Heart left ventricle (tissue), 16 donors: ENCODE data around the gene CCDC88A. TPM values are rescaled to one million over a fixed set of nuclear protein-coding genes. Genes with fewer than 3 reads are reported as not detected.
"Not testable (repeated sequence)": the region's sequence is repeated elsewhere in the genome, so short reads cannot be mapped to it uniquely, and the experiment has no call there.

Experiments used
- ATAC-seq, 4 donors: fragments of 200-7000 bp; cut with Tn5 transposase; one replicate each; pipeline ENCODE4 v1.9.1; 2020 to 2022; ENCODE audit warnings: moderate library complexity in 4 of 4, mild to moderate bottlenecking in 3 of 4, moderate number of reproducible peaks in 1 of 4
- DNase-seq, 5 donors: peaks; one replicate each; pipeline ENCODE4 v3.0.0-alpha.2; 2020
- H3K27ac ChIP-seq, 12 donors: fragments of 200-600 bp; sonication (generic) in 4 of 12; one replicate each; pipeline versions ENCODE4 v1.5.0 to v1.8.0; 2016 to 2022; ENCODE audit warnings: mild to moderate bottlenecking in 2 of 12
- H3K27me3 ChIP-seq, 9 donors: fragments of 200-600 bp; sonication (generic) in 2 of 9; one replicate each; pipeline versions ENCODE4 v1.5.1 to v1.8.0; 2016 to 2022; ENCODE audit warnings: mild to moderate bottlenecking in 3 of 9
- H3K36me3 ChIP-seq, 9 donors: fragments of 200-600 bp; sonication (generic) in 2 of 9; one replicate each; pipeline versions ENCODE4 v1.5.0 to v1.8.0; 2018 to 2022; ENCODE audit warnings: mild to moderate bottlenecking in 2 of 9
- H3K4me1 ChIP-seq, 12 donors: fragments of 200-600 bp; sonication (generic) in 4 of 12; one replicate each; pipeline versions ENCODE4 v1.5.0 to v1.8.0; 2016 to 2022; ENCODE audit warnings: mild to moderate bottlenecking in 3 of 12
- H3K4me3 ChIP-seq, 12 donors: fragments of 200-600 bp; sonication (generic) in 4 of 12; one replicate each; pipeline versions ENCODE4 v1.5.0 to v1.8.0; 2017 to 2022; ENCODE audit warnings: mild to moderate bottlenecking in 9 of 12, moderate library complexity in 4 of 12
- H3K9me3 ChIP-seq, 12 donors: fragments of 200-600 bp; sonication (generic) in 4 of 12; one replicate each; pipeline versions ENCODE4 v1.5.0 to v1.8.0; 2016 to 2022; ENCODE audit warnings: mild to moderate bottlenecking in 1 of 12
- POLR2A ChIP-seq, 2 donors: fragments of 450-650 bp; IDR thresholded peaks; one replicate each; pipeline ENCODE4 v1.6.1; 2017; ENCODE audit warnings: antibody characterized with exemption in 2 of 2, mild to moderate bottlenecking in 2 of 2, moderate library complexity in 2 of 2
- WGBS, 4 donors: extraction: QIAGEN DNeasy Blood & Tissue Kit in 2 of 4; methylation state at CpG; one replicate each; pipeline versions ENCODE4 v1.1.5 to v1.1.7; 2013 to 2018; 5-methylcytosine and 5-hydroxymethylcytosine counted together
- intact Hi-C, 10 donors: fragments of 100-400 bp; cut with DNase I; formaldehyde crosslinking; loops; one replicate each; pipeline versions ENCODE4 v1.11.1 to v1.14.2; 2022
- polyA plus RNA-seq, 2 donors: library from polyadenylated mRNA; stranded (reverse); fragments of 200-250 nt; gene quantifications; one replicate each; pipeline ENCODE4 v1.2.3, GENCODE V29; 2013
- total RNA-seq, 9 donors: library from RNA; depleted of rRNA in 2 of 9; stranded (reverse); fragments of >200 nt in 2 of 9; fragmentation: NEBNext Ultra II Directional in 3 of 9; extraction: Animal tissue kit (Norgen Biotek cat#: 25700) in 3 of 9; gene quantifications; one replicate each; pipeline versions ENCODE4 v1.1.0 to v1.2.4, GENCODE V29; 2016 to 2023
- TF ChIP-seq, protein P1 (sequence below), 12 donors: fragments of 200-600 bp; sonication (generic) in 4 of 12; IDR thresholded peaks; one replicate each; pipeline versions ENCODE4 v1.5.0 to v1.8.0; 2018 to 2022; ENCODE audit warnings: antibody characterized with exemption in 12 of 12, mild to moderate bottlenecking in 5 of 12
- donor health status: ischemic (EF 13 %, LVEDD 7.1; RV severe dilation, severe dysfunction).
- donor health status: healthy with polysubstance abuse.
- donor health status: DM: no; HTN: yes; CAD: no.
- donor health status: DM: no; HTN: no; CAD: no.
- donor health status: ischemic (EF 25% LVEDD 6.9; RV normal size, moderate dysfunction).
- donor health status: ischemic (EF 25% LVEDD 5.7; RV mildly dilated, moderate dysfunction).
- donor health status: healthy.
- donor health status: DM: yes; HTN: yes; CAD: no.
- donor health status: ischemic (EF 35%, LVEDD 5.7; RV mildly dilated, moderate dysfunction).
- donor health status: nonischemic (EF 11% LVEDD 7.7; RV severe dilation, severe dysfunction).
- donor health status: DM: yes; HTN: yes; CAD: no.
- donor health status: PGD.
- donor health status: ischemic (EF 29% LVEDD 5.4; RV normal size, mild dysfunction).
- donor health status: nonischemic (EF 23%, LVEDD 6.1; RV moderate dilation, normal function).

CCDC88A gene
- total and polyA plus RNA-seq, 11 donors: 10.4 to 53.6 (median 24.4) TPM

DNA sequence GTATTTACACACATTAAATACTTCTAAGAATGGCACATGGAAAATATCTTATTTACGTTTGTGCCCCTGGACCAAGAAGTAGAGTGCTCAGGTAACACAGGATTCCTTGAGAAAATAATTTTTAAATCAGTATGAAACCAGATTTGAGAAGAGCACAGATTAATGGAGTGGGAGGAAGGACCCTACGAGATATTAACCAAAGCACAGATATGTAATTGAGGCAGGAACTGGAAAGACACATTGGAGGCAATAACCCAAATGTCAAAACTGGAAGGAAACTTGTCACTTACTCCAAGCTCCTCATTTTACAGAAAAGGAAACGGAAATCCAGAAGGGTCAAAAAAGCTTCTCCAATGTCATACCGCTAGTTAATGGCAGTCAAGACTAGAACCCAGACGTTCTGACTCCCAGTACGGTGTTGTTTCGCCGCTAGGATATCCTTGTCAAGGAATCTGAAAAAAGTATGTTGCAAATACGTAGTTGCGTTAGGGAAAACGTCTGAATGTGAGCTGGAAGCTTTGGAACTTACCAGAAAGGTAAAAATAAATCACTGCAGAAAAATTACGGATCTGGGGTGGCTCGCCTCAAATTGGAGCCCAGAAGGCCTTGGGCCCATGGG lies 151.3 kb downstream of the CCDC88A start:
- no peak for DNase-seq
- ATAC-seq: no peak
- intact Hi-C loops: loop anchor here in 6 of 10 donors (2.0 to 10.0 kb wide), 6 partner anchors 14 to 166 kb away; partner anchors contain the start of genes CLHC1 (in 5 of the 6), RPS27A (in 5 of the 6) and CCDC88A (in 1 of the 6)
- no peaks in the 10 kb centered on the region for H3K27me3 ChIP-seq
- no peaks in the 10 kb centered on the region for H3K9me3 ChIP-seq
- H3K36me3 ChIP-seq: peaks cover 0 to 43% (median 38%) of the 10 kb centered on the region in 9 donors
- 15 to 21% (median 17%) methylated on average over 13 of the region's 13 CpGs for WGBS, 4 donors
- TF ChIP-seq, protein P1, sequence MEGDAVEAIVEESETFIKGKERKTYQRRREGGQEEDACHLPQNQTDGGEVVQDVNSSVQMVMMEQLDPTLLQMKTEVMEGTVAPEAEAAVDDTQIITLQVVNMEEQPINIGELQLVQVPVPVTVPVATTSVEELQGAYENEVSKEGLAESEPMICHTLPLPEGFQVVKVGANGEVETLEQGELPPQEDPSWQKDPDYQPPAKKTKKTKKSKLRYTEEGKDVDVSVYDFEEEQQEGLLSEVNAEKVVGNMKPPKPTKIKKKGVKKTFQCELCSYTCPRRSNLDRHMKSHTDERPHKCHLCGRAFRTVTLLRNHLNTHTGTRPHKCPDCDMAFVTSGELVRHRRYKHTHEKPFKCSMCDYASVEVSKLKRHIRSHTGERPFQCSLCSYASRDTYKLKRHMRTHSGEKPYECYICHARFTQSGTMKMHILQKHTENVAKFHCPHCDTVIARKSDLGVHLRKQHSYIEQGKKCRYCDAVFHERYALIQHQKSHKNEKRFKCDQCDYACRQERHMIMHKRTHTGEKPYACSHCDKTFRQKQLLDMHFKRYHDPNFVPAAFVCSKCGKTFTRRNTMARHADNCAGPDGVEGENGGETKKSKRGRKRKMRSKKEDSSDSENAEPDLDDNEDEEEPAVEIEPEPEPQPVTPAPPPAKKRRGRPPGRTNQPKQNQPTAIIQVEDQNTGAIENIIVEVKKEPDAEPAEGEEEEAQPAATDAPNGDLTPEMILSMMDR (IDR thresholded peaks at IDR 0.05): no peak
- no peak for TF ChIP-seq POLR2A (IDR thresholded peaks at IDR 0.05)
- H3K4me3 ChIP-seq: peak overlapping the region; percentile 54 to 93 (median 74)
- H3K27ac ChIP-seq: peak overlapping the region; percentile 77 to 93 (median 88)
- H3K4me1 ChIP-seq: peaks cover 0 to 20% (median 12%) of the 10 kb centered on the region in 12 donors

DNA sequence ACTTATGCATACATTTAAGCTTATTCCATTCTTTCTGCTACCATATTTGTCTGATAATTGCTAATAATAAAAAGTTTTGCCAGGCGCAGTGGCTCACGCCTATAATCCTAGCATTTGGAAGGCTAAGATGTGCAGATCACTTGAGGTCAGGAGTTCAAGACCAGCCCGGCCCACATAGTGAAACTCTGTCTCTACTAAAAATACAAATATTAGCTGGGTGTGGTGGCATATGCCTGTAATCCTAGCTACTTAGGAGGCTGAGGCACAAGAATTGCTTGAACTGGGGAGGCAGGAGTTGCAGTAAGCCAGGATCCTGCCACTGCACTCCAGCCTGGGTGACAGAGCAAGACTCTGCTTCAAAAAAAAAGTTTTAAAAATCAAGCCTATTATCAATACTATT lies 160.1 kb downstream of the CCDC88A start:
- intact Hi-C loops, H3K27ac ChIP-seq, DNase-seq, H3K9me3 ChIP-seq, H3K4me3 ChIP-seq, ATAC-seq, H3K4me1 ChIP-seq, H3K27me3 ChIP-seq: not testable (repeated sequence)
- peaks cover 0 to 100% (median 90%) of the 10 kb centered on the region in 9 donors for H3K36me3 ChIP-seq
- WGBS, 4 donors: 90 to 94% (median 92%) methylated on average over 3 of the region's 3 CpGs

DNA sequence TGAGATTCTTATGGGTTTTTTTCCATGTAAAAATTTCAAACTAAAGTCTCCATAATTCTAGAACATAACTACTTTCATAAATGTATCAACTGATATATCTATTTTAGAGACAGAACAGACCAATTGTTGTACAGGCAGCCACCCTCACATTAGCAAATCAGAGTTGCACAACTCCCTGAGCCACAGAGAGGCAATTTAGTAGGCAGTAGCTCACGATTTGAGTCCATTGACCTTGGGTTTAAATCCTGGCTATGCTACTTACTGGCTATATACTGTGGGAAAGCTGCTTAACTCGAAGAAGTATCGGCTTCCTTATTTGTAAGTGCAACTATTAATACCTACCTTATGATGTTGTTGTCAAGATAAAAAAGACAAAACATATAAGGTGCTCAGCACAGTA lies 166.8 kb downstream of the CCDC88A start:
- WGBS, 4 donors: 93 to 96% (median 93%) methylated on average over 3 of the region's 3 CpGs
- ATAC-seq (no peak), DNase-seq (no peak)
- Histone ChIP-seq H3K27me3 (no peaks in the 10 kb centered on the region), H3K4me3 (no peak overlapping the region), H3K4me1 (no peaks in the 10 kb centered on the region), H3K9me3 (no peaks in the 10 kb centered on the region), H3K36me3 (peaks cover 0 to 99% (median 91%) of the 10 kb centered on the region in 9 donors), H3K27ac (no peak overlapping the region)
- TF ChIP-seq, protein P1 (IDR thresholded peaks at IDR 0.05): no peak
- TF ChIP-seq POLR2A (IDR thresholded peaks at IDR 0.05): no peak
- intact Hi-C loops: no loop called here

DNA sequence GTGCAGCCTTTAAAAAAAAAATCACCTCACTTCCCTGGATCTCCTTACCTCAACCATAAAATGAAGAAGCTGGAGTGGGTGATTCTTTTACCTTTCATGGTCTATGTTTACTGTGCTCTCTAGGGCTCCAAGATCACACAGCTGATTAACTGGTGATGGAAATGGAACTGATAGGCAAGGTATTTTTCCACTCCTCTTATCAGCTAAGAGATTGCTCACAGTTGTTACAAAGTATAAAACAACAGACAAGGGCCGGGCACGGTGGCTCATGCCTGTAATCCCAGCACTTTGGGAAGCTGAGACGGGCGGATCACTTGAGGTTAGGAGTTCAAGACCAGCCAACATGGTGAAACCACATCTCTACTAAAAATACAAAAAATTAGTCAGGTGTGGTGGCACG lies 172.6 kb downstream of the CCDC88A start:
- ATAC-seq: no peak
- peaks cover 0 to 100% (median 92%) of the 10 kb centered on the region in 9 donors for H3K36me3 ChIP-seq
- H3K27ac ChIP-seq: no peak overlapping the region
- no peak for TF ChIP-seq POLR2A (IDR thresholded peaks at IDR 0.05)
- TF ChIP-seq, protein P1 (IDR thresholded peaks at IDR 0.05): no peak
- intact Hi-C loops: no loop called here
- H3K4me1 ChIP-seq: no peaks in the 10 kb centered on the region
- DNase-seq: no peak
- H3K9me3 ChIP-seq: no peaks in the 10 kb centered on the region
- H3K27me3 ChIP-seq: no peaks in the 10 kb centered on the region
- H3K4me3 ChIP-seq: no peak overlapping the region
- WGBS, 4 donors: 74 to 82% (median 79%) methylated on average over 5 of the region's 5 CpGs

DNA sequence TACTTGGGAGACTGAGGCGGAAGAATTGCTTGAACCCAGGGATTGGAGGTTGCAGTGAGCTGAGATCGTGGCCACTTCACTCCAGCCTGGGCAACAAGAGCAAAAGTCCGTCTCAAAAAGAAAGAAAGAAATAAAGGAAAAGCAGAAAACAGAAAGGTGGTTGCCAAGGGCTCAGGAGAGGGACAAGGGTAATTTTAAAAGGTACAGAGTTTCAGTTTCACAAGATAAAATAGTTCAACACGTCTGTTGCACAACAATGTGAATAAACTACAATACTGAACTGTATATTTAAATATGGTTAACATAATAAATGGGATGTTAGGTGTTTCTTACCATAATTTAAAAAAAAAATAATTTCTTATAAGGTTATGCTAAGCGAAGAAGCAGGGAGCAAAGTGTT lies 174.2 kb downstream of the CCDC88A start:
- Histone ChIP-seq H3K4me1 (no peaks in the 10 kb centered on the region), H3K36me3 (peaks cover 0 to 100% (median 93%) of the 10 kb centered on the region in 9 donors), H3K4me3 (no peak overlapping the region), H3K9me3 (no peaks in the 10 kb centered on the region), H3K27me3 (no peaks in the 10 kb centered on the region), H3K27ac (no peak overlapping the region)
- TF ChIP-seq POLR2A (IDR thresholded peaks at IDR 0.05): no peak
- TF ChIP-seq, protein P1 (IDR thresholded peaks at IDR 0.05): no peak
- no peak for DNase-seq
- intact Hi-C loops: no loop called here
- 89 to 93% (median 90%) methylated on average over 5 of the region's 5 CpGs for WGBS, 4 donors
- no peak for ATAC-seq
